SU-DHL-6 (cell line): ENCODE results near the gene FOXC1.

ENCODE experiments used
- EZH2phosphoT487 ChIP-seq: fragments of 200-600 bp; sonication (generic), shearing (Covaris generic); conservative IDR thresholded peaks from 2 replicates; pipeline ENCODE4 v1.6.1; 2018; ENCODE audit warnings: mild to moderate bottlenecking, antibody characterized with exemption, low read length, moderate library complexity, mixed read lengths
- TF ChIP-seq, protein P1 (sequence below): fragments of 200-600 bp; sonication (generic); IDR thresholded peaks from one replicate; pipeline ENCODE4 v1.5.1; 2017; ENCODE audit warnings: antibody characterized with exemption, mild to moderate bottlenecking, low read length, moderate library complexity; ENCODE audit not compliant: insufficient read depth, poor library complexity, severe bottlenecking

DNA sequence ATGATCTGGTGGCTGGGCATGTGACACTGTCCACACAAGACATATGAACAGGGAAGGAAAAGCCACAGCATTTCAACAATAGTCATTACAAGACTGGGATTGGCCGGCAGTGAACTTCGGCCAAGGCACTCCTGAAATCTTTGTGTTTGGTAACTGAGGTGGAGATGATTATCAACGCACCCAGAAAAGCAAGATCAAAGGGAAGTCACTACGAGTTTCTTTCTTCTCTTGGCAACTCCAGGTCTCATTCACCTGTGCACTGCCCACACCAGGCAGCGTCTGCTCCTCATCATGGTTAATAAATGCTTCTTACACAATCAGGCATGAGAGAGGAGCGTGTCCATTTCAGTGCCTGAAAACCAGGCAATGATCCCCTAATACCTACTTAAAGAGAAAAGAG, 20.5 kb upstream of the FOXC1 start:
- TF ChIP-seq, protein P1, sequence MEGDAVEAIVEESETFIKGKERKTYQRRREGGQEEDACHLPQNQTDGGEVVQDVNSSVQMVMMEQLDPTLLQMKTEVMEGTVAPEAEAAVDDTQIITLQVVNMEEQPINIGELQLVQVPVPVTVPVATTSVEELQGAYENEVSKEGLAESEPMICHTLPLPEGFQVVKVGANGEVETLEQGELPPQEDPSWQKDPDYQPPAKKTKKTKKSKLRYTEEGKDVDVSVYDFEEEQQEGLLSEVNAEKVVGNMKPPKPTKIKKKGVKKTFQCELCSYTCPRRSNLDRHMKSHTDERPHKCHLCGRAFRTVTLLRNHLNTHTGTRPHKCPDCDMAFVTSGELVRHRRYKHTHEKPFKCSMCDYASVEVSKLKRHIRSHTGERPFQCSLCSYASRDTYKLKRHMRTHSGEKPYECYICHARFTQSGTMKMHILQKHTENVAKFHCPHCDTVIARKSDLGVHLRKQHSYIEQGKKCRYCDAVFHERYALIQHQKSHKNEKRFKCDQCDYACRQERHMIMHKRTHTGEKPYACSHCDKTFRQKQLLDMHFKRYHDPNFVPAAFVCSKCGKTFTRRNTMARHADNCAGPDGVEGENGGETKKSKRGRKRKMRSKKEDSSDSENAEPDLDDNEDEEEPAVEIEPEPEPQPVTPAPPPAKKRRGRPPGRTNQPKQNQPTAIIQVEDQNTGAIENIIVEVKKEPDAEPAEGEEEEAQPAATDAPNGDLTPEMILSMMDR: no peak
- TF ChIP-seq EZH2phosphoT487: no peak
